HepG2 (cell line): Measurements from ENCODE around the gene PIP5KL1. TPM values are rescaled to one million over a fixed set of nuclear protein-coding genes. Genes with fewer than 3 reads are reported as not detected.

ENCODE experiments used
- BORCS8-MEF2B ChIP-seq: sonication (generic); formaldehyde crosslinking; IDR thresholded peaks from 2 replicates; pipeline ENCODE4 v1.8.0; 2022; ENCODE audit warnings: mild to moderate bottlenecking, missing genetic modification reagents
- CCAR2 ChIP-seq: fragments of 200-400 bp; formaldehyde crosslinking; optimal IDR thresholded peaks from 2 replicates; pipeline ENCODE3; 2018; ENCODE audit warnings: low read depth, mild to moderate bottlenecking, low read length, moderate library complexity
- CENPT ChIP-seq: sonication (generic); formaldehyde crosslinking; IDR thresholded peaks from 2 replicates; pipeline ENCODE4 v1.8.0; 2022; ENCODE audit warnings: low read depth, mild to moderate bottlenecking, moderate library complexity, missing genetic modification reagents
- KLF16 ChIP-seq, 2 experiments: sonication (generic) in 1 of 2; formaldehyde crosslinking in 1 of 2; IDR thresholded peaks; 2 replicates each; pipeline versions ENCODE4 v1.6.1 to v1.8.0; 2016 to 2023; ENCODE audit warnings: missing genetic modification reagents in 2 of 2, missing compliant biosample characterization in 1 of 2
- MIXL1 ChIP-seq: IDR thresholded peaks from 2 replicates; pipeline ENCODE4 v1.6.1; 2016
- NCOA5 ChIP-seq: sonication (generic); formaldehyde crosslinking; IDR thresholded peaks from 2 replicates; pipeline ENCODE4 v1.4.0; 2020; ENCODE audit warnings: missing genetic modification reagents
- SETDB1 ChIP-seq: sonication (generic); formaldehyde crosslinking; IDR thresholded peaks from 2 replicates; pipeline ENCODE4 v1.5.1; 2020; ENCODE audit warnings: missing genetic modification reagents, mild to moderate bottlenecking, borderline replicate concordance
- SMARCC2 ChIP-seq: fragments of 450-650 bp; IDR thresholded peaks from 2 replicates; pipeline ENCODE4 v1.6.1; 2017; ENCODE audit warnings: antibody characterized with exemption, mild to moderate bottlenecking
- ZNF136 ChIP-seq: sonication (generic); formaldehyde crosslinking; IDR thresholded peaks from 2 replicates; pipeline ENCODE4 v1.8.1; 2022; ENCODE audit warnings: low read depth, mild to moderate bottlenecking, moderate library complexity, missing genetic modification reagents
- ZNF614 ChIP-seq: IDR thresholded peaks from 2 replicates; pipeline ENCODE4 v1.6.1; 2018; ENCODE audit warnings: missing biosample characterization, missing genetic modification reagents, inconsistent platforms, borderline replicate concordance
- ZNF720 ChIP-seq: sonication (generic); formaldehyde crosslinking; IDR thresholded peaks from 2 replicates; pipeline ENCODE4 v1.4.0; 2020; ENCODE audit warnings: missing genetic modification reagents
- polyA plus RNA-seq, 8 experiments: library from polyadenylated mRNA; depleted of rRNA in 3 of 8; stranded (reverse) in 7 of 8; unstranded in 1 of 8; fragments of >200 nt; fragmentation: Illumina TruSeq in 4 of 8; extraction: Trizol in 4 of 8; gene quantifications; 2 replicates each; pipeline versions ENCODE4 v1.2.1 to v1.2.3, GENCODE V29; 2011 to 2016; ENCODE audit warnings: low read depth in 4 of 8, missing spikeins in 1 of 8, mixed read lengths in 1 of 8; ENCODE audit not compliant: insufficient read depth in 1 of 8
- total RNA-seq, 5 experiments: library from RNA; depleted of rRNA; stranded (reverse); fragments of >200 nt; fragmentation: Illumina TruSeq; extraction: Trizol; gene quantifications; 2 replicates each; pipeline ENCODE4 v1.2.3, GENCODE V29; 2016; ENCODE audit warnings: low read depth in 1 of 5
- TF ChIP-seq, protein P1 (sequence below): sonication (generic); formaldehyde crosslinking; IDR thresholded peaks from 2 replicates; pipeline ENCODE4 v1.8.1; 2023; ENCODE audit warnings: mild to moderate bottlenecking, moderate library complexity, missing genetic modification reagents
- TF ChIP-seq, protein P2 (sequence below): IDR thresholded peaks from 2 replicates; pipeline ENCODE4 v1.6.1; 2016; ENCODE audit warnings: low read depth, missing genetic modification reagents, missing compliant biosample characterization
- TF ChIP-seq, protein P3 (sequence below): sonication (generic); formaldehyde crosslinking; IDR thresholded peaks from 2 replicates; pipeline ENCODE4 v1.4.0; 2020; ENCODE audit warnings: missing genetic modification reagents
- TF ChIP-seq, protein P4 (sequence below): IDR thresholded peaks from 2 replicates; pipeline ENCODE4 v1.6.1; 2012; ENCODE audit warnings: inconsistent platforms
- TF ChIP-seq, protein P5 (sequence below): sonication (generic); formaldehyde crosslinking; IDR thresholded peaks from 2 replicates; pipeline ENCODE4 v1.5.1; 2020; ENCODE audit warnings: mild to moderate bottlenecking, moderate library complexity, missing genetic modification reagents
- TF ChIP-seq, protein P6 (sequence below): sonication (generic); formaldehyde crosslinking; IDR thresholded peaks from 2 replicates; pipeline ENCODE4 v1.4.0; 2020; ENCODE audit warnings: mild to moderate bottlenecking, low read depth, missing genetic modification reagents

Gene PIP5KL1
- total and polyA plus RNA-seq, 2 of the 13 experiments (the other 11 are each of a cell fraction or from before 2014, with no cell fraction given): 0.20 to 0.49 TPM

DNA sequence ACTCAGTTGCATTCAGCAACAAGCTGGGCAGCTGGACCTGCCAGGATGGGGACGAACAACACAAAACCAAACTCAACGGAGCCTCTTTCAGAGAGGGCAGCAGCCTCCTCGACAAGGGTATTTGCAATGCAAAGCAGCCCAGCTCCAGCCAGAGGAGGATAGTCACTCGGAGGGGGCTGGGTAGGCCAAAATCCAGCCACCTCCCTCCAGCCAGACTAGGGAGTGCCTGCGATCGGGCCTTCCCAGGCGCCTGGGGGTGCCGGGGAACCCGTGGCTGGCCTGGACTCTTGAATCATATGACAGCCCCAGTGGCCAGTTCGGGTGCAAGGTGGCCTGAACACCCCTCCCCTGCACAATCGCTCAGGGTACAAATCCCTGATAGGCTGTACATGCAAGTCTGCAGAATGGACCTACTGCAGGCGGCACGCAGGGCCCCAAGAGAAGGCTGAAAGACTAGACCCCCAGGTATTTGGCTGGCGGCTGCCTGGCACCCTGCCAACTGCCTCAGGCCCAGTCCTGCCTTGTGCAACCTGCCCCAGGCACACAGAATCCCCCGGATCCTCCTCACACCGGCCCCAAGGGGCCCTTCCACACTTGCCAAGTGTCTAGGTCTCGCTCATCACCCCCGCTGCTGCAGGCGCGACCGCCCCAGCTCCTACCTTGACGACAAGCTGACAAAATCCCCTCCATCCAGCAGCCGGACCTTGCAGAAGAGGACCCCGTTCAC lies 48.9 kb upstream of the PIP5KL1 start (continued):
- TF ChIP-seq, protein P1, sequence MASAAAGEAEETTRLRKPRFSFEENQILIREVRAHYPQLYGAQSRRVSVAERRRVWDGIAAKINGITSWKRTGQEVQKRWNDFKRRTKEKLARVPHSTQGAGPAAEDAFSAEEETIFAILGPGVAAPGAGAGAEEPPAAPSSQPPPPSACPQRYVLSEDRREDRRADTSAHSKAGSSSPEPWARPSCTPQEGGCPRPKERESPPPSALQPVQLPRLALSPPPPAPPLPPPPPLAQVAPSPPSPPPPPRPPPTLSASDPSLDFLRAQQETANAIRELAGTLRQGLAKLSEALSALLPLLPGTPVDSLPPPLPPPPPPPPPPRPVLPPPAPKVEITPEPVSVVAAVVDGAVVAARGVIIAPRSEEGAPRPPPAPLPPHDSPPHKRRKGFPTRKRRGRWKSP (CRISPR knock-in tag): no peak
- TF ChIP-seq CENPT: no peak
- TF ChIP-seq MIXL1: no peak
- TF ChIP-seq ZNF136 (CRISPR knock-in tag): no peak
- TF ChIP-seq, protein P2, sequence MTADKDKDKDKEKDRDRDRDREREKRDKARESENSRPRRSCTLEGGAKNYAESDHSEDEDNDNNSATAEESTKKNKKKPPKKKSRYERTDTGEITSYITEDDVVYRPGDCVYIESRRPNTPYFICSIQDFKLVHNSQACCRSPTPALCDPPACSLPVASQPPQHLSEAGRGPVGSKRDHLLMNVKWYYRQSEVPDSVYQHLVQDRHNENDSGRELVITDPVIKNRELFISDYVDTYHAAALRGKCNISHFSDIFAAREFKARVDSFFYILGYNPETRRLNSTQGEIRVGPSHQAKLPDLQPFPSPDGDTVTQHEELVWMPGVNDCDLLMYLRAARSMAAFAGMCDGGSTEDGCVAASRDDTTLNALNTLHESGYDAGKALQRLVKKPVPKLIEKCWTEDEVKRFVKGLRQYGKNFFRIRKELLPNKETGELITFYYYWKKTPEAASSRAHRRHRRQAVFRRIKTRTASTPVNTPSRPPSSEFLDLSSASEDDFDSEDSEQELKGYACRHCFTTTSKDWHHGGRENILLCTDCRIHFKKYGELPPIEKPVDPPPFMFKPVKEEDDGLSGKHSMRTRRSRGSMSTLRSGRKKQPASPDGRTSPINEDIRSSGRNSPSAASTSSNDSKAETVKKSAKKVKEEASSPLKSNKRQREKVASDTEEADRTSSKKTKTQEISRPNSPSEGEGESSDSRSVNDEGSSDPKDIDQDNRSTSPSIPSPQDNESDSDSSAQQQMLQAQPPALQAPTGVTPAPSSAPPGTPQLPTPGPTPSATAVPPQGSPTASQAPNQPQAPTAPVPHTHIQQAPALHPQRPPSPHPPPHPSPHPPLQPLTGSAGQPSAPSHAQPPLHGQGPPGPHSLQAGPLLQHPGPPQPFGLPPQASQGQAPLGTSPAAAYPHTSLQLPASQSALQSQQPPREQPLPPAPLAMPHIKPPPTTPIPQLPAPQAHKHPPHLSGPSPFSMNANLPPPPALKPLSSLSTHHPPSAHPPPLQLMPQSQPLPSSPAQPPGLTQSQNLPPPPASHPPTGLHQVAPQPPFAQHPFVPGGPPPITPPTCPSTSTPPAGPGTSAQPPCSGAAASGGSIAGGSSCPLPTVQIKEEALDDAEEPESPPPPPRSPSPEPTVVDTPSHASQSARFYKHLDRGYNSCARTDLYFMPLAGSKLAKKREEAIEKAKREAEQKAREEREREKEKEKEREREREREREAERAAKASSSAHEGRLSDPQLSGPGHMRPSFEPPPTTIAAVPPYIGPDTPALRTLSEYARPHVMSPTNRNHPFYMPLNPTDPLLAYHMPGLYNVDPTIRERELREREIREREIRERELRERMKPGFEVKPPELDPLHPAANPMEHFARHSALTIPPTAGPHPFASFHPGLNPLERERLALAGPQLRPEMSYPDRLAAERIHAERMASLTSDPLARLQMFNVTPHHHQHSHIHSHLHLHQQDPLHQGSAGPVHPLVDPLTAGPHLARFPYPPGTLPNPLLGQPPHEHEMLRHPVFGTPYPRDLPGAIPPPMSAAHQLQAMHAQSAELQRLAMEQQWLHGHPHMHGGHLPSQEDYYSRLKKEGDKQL (CRISPR knock-in tag): no peak
- TF ChIP-seq, protein P3, sequence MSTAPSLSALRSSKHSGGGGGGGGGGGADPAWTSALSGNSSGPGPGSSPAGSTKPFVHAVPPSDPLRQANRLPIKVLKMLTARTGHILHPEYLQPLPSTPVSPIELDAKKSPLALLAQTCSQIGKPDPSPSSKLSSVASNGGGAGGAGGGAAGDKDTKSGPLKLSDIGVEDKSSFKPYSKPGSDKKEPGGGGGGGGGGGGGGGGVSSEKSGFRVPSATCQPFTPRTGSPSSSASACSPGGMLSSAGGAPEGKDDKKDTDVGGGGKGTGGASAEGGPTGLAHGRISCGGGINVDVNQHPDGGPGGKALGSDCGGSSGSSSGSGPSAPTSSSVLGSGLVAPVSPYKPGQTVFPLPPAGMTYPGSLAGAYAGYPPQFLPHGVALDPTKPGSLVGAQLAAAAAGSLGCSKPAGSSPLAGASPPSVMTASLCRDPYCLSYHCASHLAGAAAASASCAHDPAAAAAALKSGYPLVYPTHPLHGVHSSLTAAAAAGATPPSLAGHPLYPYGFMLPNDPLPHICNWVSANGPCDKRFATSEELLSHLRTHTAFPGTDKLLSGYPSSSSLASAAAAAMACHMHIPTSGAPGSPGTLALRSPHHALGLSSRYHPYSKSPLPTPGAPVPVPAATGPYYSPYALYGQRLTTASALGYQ (CRISPR knock-in tag): no peak
- TF ChIP-seq, protein P4, sequence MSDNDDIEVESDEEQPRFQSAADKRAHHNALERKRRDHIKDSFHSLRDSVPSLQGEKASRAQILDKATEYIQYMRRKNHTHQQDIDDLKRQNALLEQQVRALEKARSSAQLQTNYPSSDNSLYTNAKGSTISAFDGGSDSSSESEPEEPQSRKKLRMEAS: peak; percentile 10; the same call in 1 of the 2 replicates
- no peak for TF ChIP-seq BORCS8-MEF2B (CRISPR knock-in tag)
- TF ChIP-seq NCOA5: no peak
- no peak for TF ChIP-seq CCAR2
- TF ChIP-seq, protein P5, sequence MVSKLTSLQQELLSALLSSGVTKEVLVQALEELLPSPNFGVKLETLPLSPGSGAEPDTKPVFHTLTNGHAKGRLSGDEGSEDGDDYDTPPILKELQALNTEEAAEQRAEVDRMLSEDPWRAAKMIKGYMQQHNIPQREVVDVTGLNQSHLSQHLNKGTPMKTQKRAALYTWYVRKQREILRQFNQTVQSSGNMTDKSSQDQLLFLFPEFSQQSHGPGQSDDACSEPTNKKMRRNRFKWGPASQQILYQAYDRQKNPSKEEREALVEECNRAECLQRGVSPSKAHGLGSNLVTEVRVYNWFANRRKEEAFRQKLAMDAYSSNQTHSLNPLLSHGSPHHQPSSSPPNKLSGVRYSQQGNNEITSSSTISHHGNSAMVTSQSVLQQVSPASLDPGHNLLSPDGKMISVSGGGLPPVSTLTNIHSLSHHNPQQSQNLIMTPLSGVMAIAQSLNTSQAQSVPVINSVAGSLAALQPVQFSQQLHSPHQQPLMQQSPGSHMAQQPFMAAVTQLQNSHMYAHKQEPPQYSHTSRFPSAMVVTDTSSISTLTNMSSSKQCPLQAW (CRISPR knock-in tag): peak; percentile 23; the same call in 1 of the 2 replicates
- 0 out of 2 replicates have a peak, but pooled peaks have one; percentile 17 for TF ChIP-seq ZNF614 (CRISPR knock-in tag)
- no peak for TF ChIP-seq ZNF720 (CRISPR knock-in tag)
- TF ChIP-seq SMARCC2: no peak
- TF ChIP-seq KLF16 (CRISPR knock-in tag; IDR thresholded peaks at IDR 0.05): peak in 1 of 2 experiments; percentile 30; a peak in 1 of 4 replicates
- TF ChIP-seq, protein P6, sequence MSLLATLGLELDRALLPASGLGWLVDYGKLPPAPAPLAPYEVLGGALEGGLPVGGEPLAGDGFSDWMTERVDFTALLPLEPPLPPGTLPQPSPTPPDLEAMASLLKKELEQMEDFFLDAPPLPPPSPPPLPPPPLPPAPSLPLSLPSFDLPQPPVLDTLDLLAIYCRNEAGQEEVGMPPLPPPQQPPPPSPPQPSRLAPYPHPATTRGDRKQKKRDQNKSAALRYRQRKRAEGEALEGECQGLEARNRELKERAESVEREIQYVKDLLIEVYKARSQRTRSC (CRISPR knock-in tag): no peak
- TF ChIP-seq SETDB1: no peak
